Heart right ventricle (tissue), 16 donors: ENCODE data around the gene CCDC190. TPM values are rescaled to one million over a fixed set of nuclear protein-coding genes. Genes with fewer than 3 reads are reported as not detected.

ENCODE experiments used
- ATAC-seq, 8 donors: fragments of 200-7000 bp; cut with Tn5 transposase; one replicate each; pipeline ENCODE4 v1.9.1; 2020; ENCODE audit warnings: mild to moderate bottlenecking in 8 of 8, moderate library complexity in 8 of 8, moderate number of reproducible peaks in 1 of 8
- DNase-seq, 2 donors: peaks; one replicate each; pipeline ENCODE4 v3.0.0-alpha.2; 2020
- H3K27ac ChIP-seq, 10 donors: fragments of 200-600 bp; sonication (generic) in 2 of 10; one replicate each; pipeline versions ENCODE4 v1.5.0 to v1.8.0; 2020 to 2022; ENCODE audit warnings: mild to moderate bottlenecking in 3 of 10
- H3K27me3 ChIP-seq, 7 donors: fragments of 200-600 bp; one replicate each; pipeline ENCODE4 v1.8.0; 2021 to 2022; ENCODE audit warnings: mild to moderate bottlenecking in 2 of 7
- H3K36me3 ChIP-seq, 9 donors: fragments of 200-600 bp; sonication (generic) in 1 of 9; one replicate each; pipeline versions ENCODE4 v1.5.0 to v1.8.0; 2020 to 2022; ENCODE audit warnings: mild to moderate bottlenecking in 2 of 9
- H3K4me1 ChIP-seq, 9 donors: fragments of 200-600 bp; sonication (generic) in 1 of 9; one replicate each; pipeline versions ENCODE4 v1.5.0 to v1.8.0; 2020 to 2022; ENCODE audit warnings: mild to moderate bottlenecking in 4 of 9
- H3K4me3 ChIP-seq, 10 donors: fragments of 200-600 bp; sonication (generic) in 2 of 10; one replicate each; pipeline versions ENCODE4 v1.5.0 to v1.8.0; 2020 to 2022; ENCODE audit warnings: mild to moderate bottlenecking in 7 of 10, moderate library complexity in 2 of 10
- H3K9me3 ChIP-seq, 11 donors: fragments of 200-600 bp in 10 of 11; sonication (generic) in 2 of 11; one replicate each; pipeline versions ENCODE4 v1.5.0 to v1.8.0; 2013 to 2022; ENCODE audit warnings: mild to moderate bottlenecking in 2 of 11, control low read depth in 1 of 11, moderate library complexity in 1 of 11
- WGBS, 2 donors: extraction: QIAGEN DNeasy Blood & Tissue Kit; methylation state at CpG; one replicate each; pipeline ENCODE4 v1.1.7; 2013; ENCODE audit warnings: inconsistent platforms in 1 of 2; 5-methylcytosine and 5-hydroxymethylcytosine counted together
- intact Hi-C, 10 donors: fragments of 100-400 bp; cut with DNase I; formaldehyde crosslinking; loops; one replicate each; pipeline versions ENCODE4 v1.11.1 to v1.14.2; 2022
- long read RNA-seq, 3 donors: library from polyadenylated mRNA; unstranded; transcript quantifications; one replicate each; pipeline ENCODE4 v2.0.0, GENCODE V29; 2020 to 2021
- polyA plus RNA-seq, 2 donors: library from polyadenylated mRNA; stranded (reverse); fragments of 200-250 nt; gene quantifications; one replicate each; pipeline ENCODE4 v1.2.3, GENCODE V29; 2013
- total RNA-seq, 10 donors: library from RNA; stranded (reverse); fragmentation: NEBNext Ultra II Directional in 3 of 10; extraction: Animal tissue kit (Norgen Biotek cat#: 25700) in 3 of 10; gene quantifications; one replicate each; pipeline versions ENCODE4 v1.2.1 to v1.2.4, GENCODE V29; 2021 to 2023
- TF ChIP-seq, protein P1 (sequence below), 9 donors: fragments of 200-600 bp; sonication (generic) in 2 of 9; IDR thresholded peaks; one replicate each; pipeline versions ENCODE4 v1.5.0 to v1.8.0; 2021 to 2022; ENCODE audit warnings: antibody characterized with exemption in 9 of 9, mild to moderate bottlenecking in 5 of 9, moderate library complexity in 1 of 9
- donor health status: Arrhythmogenic right ventricular cardiomyopathy.
- donor health status: ischemic (EF 13 %, LVEDD 7.1; RV severe dilation, severe dysfunction).
- donor health status: healthy with polysubstance abuse.
- donor health status: DM: no; HTN: yes; CAD: no.
- donor health status: DM: no; HTN: no; CAD: no.
- donor health status: ischemic (EF 25% LVEDD 6.9; RV normal size, moderate dysfunction).
- donor health status: ischemic (EF 25% LVEDD 5.7; RV mildly dilated, moderate dysfunction).
- donor health status: healthy.
- donor health status: DM: yes; HTN: yes; CAD: no.
- donor health status: Ischemic cardiomyopathy.
- donor health status: ischemic (EF 35%, LVEDD 5.7; RV mildly dilated, moderate dysfunction).
- donor health status: nonischemic (EF 11% LVEDD 7.7; RV severe dilation, severe dysfunction).
- donor health status: DM: yes; HTN: yes; CAD: no.
- donor health status: PGD.
- donor health status: ischemic (EF 29% LVEDD 5.4; RV normal size, mild dysfunction).
- donor health status: nonischemic (EF 23%, LVEDD 6.1; RV moderate dilation, normal function).

The CCDC190 gene, protein sequence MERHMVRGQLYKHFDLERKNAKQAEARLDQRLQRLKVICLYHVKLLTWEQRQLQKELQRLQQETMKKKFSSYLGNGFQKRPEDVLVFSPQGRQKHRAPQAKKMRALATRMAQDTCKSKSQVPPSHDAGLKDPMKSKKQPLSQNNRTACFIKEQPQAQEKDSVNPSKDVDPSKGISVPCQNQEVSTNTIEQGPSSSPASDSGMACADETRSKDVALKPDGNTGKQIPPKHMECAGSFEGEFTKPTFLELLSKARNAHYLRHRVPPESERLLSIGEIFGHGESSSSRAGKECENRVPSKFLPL
- total RNA-seq (1 to 10 TPM in 1 of 10 donors, under 1 TPM in 9; 0.15 to 1.2 (median 0.35) TPM), polyA plus RNA-seq (under 1 TPM; 0.07 to 0.29 TPM)
- long read RNA-seq, donor 1 = 0 reads
- long read RNA-seq, donor 2, partial matches to known transcripts = 0 of 1 reads
- long read RNA-seq, donor 2, other reads (novel, unspliced or antisense) = 1 of 1 reads
- long read RNA-seq, donor 3 = 0 reads

DNA sequence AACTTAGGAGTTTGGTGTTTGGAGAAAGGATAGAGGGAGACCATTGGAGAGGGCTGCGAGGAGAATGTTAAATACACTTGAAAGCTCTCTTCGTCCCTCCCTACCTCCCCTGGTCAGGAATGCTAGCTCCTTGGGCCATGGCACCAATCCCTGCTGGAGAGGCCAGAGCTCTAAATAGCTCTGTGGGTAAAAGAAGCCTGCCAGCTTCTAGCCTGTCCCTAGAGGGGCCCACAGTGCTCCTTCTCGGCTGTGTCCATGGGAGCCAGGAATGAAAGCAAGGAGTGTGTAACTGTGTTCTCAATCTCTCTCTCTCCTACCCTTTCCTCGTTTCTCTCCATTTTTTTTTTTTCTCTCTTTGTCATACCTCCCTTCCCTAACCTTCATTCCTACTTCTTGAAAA, at the start of gene CCDC190:
Gene CCDC190, minus strand, starts transcription at position 75 of the 400 bp plus-strand sequence. CDS start 1,529 bp downstream, outside the sequence.
- H3K27me3 ChIP-seq = peaks cover 0 to 5% (median 0%) of the 10 kb centered on the region in 7 donors
- H3K27ac ChIP-seq = peak within 1 kb of the TSS in 5 of 10 donors; percentile 17 to 59 (median 38)
- H3K9me3 ChIP-seq = no peaks in the 10 kb centered on the region
- H3K4me3 ChIP-seq = no peak within 1 kb of the TSS
- peaks cover 0 to 17% (median 0%) of the 10 kb centered on the region in 9 donors for H3K4me1 ChIP-seq
- intact Hi-C loops = no loop called here
- DNase-seq (peak; percentile 29 to 30), ATAC-seq (peak; percentile 74 to 98 (median 92))
- WGBS, 2 donors = 25 to 36% methylated on average over 4 of the region's 4 CpGs
- H3K36me3 ChIP-seq = no peaks in the 10 kb centered on the region
- TF ChIP-seq, protein P1, sequence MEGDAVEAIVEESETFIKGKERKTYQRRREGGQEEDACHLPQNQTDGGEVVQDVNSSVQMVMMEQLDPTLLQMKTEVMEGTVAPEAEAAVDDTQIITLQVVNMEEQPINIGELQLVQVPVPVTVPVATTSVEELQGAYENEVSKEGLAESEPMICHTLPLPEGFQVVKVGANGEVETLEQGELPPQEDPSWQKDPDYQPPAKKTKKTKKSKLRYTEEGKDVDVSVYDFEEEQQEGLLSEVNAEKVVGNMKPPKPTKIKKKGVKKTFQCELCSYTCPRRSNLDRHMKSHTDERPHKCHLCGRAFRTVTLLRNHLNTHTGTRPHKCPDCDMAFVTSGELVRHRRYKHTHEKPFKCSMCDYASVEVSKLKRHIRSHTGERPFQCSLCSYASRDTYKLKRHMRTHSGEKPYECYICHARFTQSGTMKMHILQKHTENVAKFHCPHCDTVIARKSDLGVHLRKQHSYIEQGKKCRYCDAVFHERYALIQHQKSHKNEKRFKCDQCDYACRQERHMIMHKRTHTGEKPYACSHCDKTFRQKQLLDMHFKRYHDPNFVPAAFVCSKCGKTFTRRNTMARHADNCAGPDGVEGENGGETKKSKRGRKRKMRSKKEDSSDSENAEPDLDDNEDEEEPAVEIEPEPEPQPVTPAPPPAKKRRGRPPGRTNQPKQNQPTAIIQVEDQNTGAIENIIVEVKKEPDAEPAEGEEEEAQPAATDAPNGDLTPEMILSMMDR (IDR thresholded peaks at IDR 0.05) = peak in 1 of 9 donors; percentile 6

GRCh38 chr1:162910161-162910560, 49.2 kb upstream of the CCDC190 start:
- H3K36me3 ChIP-seq = no peaks in the 10 kb centered on the region

GRCh38 chr1:162908780-162909179, 47.8 kb upstream of the CCDC190 start:
- Histone ChIP-seq H3K9me3 (peaks cover 0 to 27% (median 10%) of the 10 kb centered on the region in 11 donors), H3K27ac (no peak overlapping the region), H3K4me1 (peaks cover 0 to 25% (median 10%) of the 10 kb centered on the region in 9 donors), H3K4me3 (no peak overlapping the region), H3K27me3 (no peaks in the 10 kb centered on the region), H3K36me3 (no peaks in the 10 kb centered on the region)
- no peak for DNase-seq
- ATAC-seq = no peak
- intact Hi-C loops = no loop called here
- 57 to 59% methylated on average over 2 of the region's 2 CpGs for WGBS, 2 donors
- TF ChIP-seq, protein P1 (IDR thresholded peaks at IDR 0.05) = no peak

More at GRCh38 chr1:162910161-162910560, 49.2 kb upstream of the CCDC190 start:
- peaks cover 0 to 27% (median 10%) of the 10 kb centered on the region in 11 donors for H3K9me3 ChIP-seq
- H3K4me1 ChIP-seq = peaks cover 0 to 13% (median 2%) of the 10 kb centered on the region in 9 donors
- H3K27me3 ChIP-seq = no peaks in the 10 kb centered on the region
- no peak for ATAC-seq
- no peak overlapping the region for H3K4me3 ChIP-seq
- no peak for DNase-seq
- WGBS, 2 donors = 94 to 95% methylated on average over 2 of the region's 2 CpGs
- intact Hi-C loops = no loop called here
- TF ChIP-seq, protein P1 (IDR thresholded peaks at IDR 0.05) = no peak
- H3K27ac ChIP-seq = no peak overlapping the region

DNA sequence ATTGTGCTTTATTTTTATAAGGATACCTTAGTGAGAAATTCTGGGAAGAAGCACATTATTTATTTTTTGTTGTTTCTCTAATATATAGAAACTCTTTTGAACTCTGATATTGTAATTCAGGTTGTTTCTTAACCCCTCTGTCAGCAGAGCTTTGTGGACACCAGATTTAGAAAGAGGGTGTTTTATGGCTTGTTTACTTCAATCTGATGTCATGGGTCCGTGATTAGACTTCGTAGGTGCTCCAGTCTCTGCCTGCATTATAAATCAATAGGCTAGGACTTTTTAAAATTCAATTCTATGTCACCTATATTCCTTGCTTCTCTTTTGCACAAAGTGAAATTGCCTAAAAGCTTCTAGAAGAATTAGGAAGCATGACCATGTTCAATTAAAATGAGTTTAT, 47.3 kb upstream of the CCDC190 start:
- no peaks in the 10 kb centered on the region for H3K27me3 ChIP-seq
- no peak overlapping the region for H3K4me3 ChIP-seq
- 76 to 79% methylated on average over 2 of the region's 2 CpGs for WGBS, 2 donors
- H3K4me1 ChIP-seq = peaks cover 0 to 31% (median 10%) of the 10 kb centered on the region in 9 donors
- no peaks in the 10 kb centered on the region for H3K36me3 ChIP-seq
- no peak for ATAC-seq
- intact Hi-C loops = no loop called here
- peaks cover 0 to 23% (median 10%) of the 10 kb centered on the region in 11 donors for H3K9me3 ChIP-seq
- no peak overlapping the region for H3K27ac ChIP-seq
- TF ChIP-seq, protein P1 (IDR thresholded peaks at IDR 0.05) = no peak
- no peak for DNase-seq
